Retina (tissue), 1 donor: ENCODE measurements around the gene NIPBL.
"Not testable (repeated sequence)": the region's sequence is repeated elsewhere in the genome, so short reads cannot be mapped to it uniquely, and the experiment has no call there.

Source experiments
- DNase-seq: peaks from one replicate; pipeline ENCODE4 v3.0.0-alpha.2; 2016

The NIPBL gene

GRCh38 chr5:36908544-36909260, 32.1 kb downstream of the NIPBL start:
- DNase-seq: no peak

GRCh38 chr5:36915653-36916052, 39.1 kb downstream of the NIPBL start:
- DNase-seq: no peak

DNA sequence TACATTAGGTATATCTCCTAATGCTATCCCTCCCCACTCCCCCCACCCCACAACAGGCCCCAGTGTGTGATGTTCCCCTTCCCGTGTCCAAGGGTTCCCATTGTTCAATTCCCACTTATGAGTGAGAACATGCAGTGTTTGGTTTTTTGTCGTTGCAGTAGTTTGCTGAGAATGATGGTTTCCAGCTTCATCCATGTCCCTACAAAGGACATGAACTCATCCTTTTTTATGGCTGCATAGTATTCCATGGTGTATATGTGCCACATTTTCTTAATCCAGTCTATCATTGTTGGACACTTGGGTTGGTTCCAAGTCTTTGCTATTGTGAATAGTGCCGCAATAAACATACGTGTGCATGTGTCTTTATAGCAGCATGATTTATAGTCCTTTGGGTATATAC, 40.0 kb downstream of the NIPBL start:
- not testable (repeated sequence) for DNase-seq

DNA sequence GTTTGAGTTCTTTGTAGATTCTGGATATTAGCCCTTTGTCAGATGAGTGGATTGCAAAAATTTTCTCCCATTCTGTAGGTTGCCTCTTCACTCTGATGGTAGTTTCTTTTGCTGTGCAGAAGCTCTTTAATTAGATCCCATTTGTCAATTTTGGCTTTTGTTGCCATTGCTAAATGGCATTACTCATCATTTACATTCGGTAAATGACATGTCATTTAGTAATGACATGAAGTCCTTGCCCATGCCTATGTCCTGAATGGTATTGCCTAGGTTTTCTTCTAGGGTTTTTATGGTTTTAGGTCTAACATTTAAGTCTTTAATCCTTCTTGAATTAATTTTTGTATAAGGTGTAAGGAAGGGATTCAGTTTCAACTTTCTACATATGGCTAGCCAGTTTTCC, 40.8 kb downstream of the NIPBL start:
- DNase-seq: not testable (repeated sequence)

DNA sequence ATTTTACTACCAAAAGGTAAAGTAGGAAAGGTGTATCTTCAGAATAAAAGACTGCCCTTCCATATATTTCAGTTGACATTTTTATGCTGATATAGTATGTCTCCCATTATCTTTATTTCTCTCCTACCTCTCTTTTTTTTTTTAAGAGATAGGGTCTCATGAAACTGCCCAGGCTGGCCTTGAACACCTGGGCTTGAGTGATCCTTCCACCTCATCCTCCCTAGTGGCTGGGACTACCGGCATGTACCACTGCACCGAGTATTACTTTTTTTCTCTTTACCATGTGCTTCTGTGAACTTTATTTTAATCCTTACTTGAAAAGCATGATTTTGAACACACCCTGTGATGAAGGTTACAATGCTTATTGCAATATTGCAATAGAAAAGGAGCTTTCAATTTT, 42.7 kb downstream of the NIPBL start:
- no peak for DNase-seq

DNA sequence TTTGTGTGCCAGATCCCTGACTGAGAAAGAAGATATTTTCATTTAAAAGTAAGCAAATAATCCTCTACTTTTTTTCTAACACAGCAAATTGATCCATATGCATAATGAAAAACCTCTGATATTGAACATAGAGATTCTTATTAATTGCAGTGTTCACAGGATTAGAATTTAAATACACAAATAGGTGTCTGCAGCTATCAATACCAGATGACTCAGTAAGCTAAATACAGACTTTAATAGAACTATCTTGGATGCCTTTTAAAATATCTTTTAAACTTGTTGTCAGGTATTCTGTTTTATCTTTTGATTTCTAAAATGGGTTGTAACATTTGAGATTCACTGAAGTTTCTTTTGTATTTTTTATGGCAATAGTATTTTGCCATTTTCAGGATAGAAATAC, 43.1 kb downstream of the NIPBL start:
- DNase-seq: no peak

DNA sequence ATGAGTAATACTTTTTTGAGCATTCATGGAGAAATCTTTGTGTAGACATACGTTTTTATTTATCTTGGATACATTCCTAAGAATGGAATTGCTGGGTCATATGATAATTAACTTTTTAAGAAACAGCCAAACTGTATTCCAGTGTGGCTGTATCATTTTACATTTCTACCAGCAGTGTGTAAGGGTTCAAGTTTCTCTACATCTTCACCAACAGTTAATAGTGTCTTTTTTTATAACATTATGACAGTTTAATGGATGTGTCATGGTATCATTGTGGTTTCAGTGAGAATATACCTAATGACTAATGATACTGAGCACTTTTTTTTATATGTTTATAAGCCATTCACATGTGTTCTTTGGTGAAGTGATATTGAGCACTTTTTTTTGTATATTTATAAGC, 52.4 kb downstream of the NIPBL start:
- DNase-seq: no peak

GRCh38 chr5:36929438-36929837, 52.9 kb downstream of the NIPBL start:
- DNase-seq: no peak

GRCh38 chr5:36932056-36932455, 55.5 kb downstream of the NIPBL start:
- DNase-seq: no peak

GRCh38 chr5:36932699-36933098, 56.1 kb downstream of the NIPBL start:
- DNase-seq: no peak

DNA sequence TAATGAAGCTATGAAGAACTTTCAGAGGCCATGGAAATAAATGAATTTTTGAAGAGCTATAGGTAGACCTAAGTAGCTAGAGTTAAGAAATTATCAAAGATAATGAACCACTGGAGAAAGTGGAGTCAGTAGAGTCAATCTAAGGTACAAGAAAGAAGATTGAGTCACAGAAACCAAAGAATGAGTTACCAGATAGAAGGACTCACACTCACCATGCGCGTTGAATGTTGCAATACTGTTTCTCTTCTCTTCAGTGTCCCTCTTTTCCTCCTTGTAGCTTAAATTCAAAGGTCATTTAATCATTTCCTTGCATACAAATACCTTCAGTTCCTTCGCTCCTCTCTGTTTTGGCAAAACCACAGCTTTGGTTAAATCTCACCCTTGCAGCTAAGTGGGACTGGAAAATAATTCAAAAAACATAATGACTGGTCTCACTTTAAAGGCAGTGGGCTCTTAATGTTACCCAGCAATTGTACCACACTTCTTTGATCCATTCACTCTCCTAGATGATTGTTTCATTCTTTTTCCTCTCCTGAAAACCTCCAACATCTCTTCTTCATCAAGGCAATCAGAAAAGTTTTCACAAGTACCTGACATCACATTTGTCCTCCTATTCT, 58.3 kb downstream of the NIPBL start:
- no peak for DNase-seq

DNA sequence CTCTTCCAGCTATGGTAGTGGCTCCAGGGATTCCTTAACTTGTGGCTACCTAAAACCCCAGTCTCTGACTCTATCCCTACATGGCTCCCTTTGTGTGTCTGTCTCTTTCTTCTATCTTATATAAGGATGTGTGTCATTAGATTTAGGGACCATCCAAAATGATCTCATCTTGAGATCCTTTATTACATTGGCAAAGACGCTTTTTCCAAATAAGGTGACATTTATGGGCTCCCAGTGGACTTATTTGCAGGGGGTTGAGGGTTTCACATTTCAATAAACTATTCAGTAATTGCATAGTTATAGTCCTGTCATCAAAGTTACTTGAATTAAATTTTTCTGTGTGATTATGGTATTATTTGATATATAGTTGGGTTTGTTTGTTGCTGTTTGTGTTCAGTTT, 59.2 kb downstream of the NIPBL start:
- no peak for DNase-seq

GRCh38 chr5:36936309-36936708, 59.7 kb downstream of the NIPBL start:
- no peak for DNase-seq

DNA sequence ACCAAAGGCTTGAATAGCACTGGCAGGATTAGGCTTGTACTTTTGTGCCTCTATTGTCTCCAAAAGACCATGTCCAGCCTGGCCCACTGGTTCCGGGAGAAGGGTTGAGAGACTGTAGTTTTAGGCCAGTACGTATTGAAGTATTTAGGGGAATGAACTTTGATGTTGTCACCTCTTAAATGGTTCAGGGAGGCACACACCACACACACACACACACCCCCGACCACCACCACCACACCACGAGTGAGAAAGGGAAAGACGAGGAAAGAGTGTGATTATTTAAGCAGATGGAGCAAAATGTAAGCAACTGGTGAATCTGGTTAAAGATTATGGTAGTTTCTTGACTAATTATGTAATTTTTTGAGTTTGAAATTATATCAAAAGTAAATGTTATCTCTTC, 61.6 kb downstream of the NIPBL start:
- no peak for DNase-seq

- no peak for DNase-seq
Observed at GRCh38 chr5:36939969-36940858, 63.6 kb downstream of the NIPBL start.

DNA sequence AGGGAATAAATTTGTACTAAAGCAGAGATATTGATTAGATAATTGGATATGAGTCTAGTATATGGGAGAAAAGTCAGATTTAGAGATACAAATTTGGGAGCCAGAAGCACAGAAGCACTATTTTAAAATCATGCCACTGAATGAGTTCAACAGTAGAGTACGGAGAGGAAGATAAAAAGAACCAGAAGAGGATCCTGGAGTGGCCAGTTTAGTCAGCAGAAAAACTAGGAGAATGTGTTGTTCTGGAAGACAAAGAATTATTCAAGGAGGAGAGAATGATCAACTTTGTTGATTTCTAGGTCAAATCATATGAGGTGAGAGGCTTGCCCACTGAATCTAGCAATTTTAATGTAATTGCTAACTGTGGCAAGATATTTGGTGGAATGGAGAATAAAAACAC, 67.0 kb downstream of the NIPBL start:
- DNase-seq: no peak

DNA sequence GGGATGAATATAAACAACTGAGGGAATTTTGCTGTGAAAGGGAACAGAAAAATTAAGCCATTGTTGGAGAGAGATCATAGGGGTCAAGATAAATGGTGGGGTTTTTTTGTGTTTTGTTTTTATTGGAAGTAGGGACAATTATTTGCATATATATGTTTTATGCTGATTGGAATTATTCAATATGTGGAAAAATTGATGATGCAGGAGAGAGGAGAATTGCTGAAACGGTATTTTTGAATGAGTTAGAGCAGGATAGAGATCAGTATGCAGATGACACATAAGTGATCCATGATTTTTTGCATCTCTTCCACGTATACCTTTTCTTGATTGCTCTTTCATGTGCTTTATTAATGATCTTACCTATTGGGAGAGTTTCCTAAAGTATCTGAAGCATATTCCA, 67.5 kb downstream of the NIPBL start:
- no peak for DNase-seq

DNA sequence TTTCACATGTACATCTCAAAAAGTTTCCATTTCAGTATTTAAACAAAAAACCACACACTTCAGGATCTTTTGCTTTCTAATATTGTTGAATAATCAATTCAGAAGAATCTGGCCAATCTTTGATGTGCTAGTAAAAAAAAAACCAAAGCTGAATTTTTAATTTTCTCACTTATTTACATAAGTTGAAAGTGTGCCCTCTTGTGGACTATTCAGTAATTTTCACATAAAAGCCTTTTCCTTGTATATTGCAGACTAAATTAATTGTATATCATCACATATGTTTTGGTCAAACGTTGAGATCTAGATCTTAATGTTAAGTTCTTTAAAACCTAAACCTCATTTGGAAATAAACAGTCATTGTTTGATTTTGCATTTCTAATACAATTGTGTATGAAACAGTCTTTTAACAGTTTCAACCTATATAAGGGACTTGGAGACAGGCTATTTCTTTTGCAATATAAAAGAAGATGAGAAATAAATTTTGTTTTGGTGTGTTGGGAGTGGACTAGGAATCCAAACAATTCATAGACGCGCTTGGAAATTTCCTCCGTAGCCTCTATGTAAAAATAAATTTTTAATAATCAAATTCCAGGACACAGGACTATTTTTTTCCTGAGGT, 68.1 kb downstream of the NIPBL start:
- no peak for DNase-seq

DNA sequence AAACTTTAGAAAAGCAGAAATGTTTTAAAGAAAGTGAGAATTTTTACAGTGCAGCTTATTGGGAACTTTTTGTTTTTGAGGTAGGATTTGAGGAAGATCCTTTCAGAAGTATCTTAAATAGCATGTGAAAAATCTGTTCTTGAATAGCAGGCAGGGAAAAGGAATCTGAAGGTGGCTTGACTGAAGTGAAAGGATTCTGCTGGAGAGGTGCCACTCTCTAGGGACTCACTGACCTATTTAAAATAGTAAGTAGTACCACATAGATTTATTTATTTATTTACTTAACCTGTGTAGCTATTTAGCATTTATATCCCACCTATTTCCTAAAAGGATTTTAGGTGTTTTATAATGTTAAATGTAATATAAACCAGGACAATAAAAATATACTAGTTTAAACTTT, 69.1 kb downstream of the NIPBL start:
- DNase-seq: no peak

DNA sequence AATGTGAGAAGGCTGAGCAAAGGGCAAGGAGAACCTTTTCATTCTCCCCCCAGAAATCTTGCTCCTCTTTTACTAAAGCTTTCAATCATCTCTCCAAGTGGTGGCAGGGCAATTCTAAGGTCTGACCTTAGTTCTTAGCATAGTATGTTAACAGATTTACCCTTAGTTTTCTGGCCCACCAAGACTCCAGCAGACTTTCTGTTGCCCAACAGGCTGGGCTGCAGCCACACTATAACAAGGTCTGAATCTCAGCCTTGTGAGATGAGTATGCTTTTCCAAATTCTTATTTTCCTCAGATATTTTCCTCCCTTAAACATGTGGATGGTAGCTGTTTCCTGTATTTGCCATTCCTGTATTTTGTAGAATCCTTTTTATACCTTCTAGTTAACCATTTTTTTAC, 69.5 kb downstream of the NIPBL start:
- no peak for DNase-seq

DNA sequence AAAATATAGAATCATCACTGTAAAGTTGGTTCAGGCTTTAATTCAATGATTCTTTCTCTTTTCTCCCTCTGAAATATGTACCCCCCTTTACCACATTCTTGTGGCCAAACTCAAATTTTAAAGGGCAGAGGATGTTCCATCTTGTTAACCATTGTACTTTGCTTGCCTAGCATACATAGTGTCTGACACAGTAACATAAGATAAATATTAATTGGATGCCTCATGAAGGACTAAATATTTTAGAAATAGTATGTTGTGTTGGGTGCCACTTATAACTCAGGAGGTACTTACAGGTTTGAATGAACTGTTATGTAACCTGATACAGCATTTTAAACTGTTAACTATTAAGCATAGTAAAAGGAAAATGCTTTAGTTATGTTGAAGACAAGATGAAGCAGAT, 71.5 kb downstream of the NIPBL start:
- DNase-seq: no peak

DNA sequence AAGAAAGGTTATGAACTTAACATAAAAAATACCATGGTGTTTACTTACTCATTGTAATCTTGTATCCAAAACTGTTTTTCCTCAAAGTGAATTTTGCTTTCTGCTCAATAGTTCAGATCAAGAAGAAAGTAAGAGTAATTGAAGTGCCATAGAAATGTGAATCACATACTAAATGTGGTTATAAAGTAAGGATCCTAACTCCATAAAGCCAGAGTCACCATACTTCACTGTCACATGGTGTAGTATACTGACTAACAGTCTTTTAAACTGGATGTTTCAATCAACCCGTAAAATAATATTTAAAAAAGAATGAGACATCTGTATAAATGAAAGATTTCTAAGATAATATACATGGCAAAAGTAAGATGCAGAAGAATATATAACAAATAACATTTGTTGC, 72.1 kb downstream of the NIPBL start:
- DNase-seq: no peak

DNA sequence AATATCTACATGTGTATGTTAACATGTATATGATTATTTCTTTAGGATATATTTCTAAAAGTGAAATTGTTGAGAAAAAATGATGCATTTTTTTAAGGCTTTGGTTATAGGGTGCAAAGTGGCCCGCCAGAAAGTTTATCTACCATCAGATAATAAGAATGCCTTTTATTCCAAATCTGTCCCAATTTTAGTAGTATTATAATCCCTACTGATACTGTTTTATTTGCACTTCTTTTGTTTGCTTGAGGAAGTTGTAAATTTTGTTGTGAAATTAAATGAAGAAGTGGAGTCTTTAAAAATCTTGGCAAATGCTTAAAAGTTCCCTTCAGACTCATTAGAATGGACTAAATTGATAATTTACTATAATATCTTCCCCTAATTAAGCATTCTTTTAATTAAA, 73.0 kb downstream of the NIPBL start:
- no peak for DNase-seq
